ENCODE measurements around the gene GCNT2.
"Not testable (repeated sequence)": the region's sequence is repeated elsewhere in the genome, so short reads cannot be mapped to it uniquely, and the experiment has no call there.

The GCNT2 gene

DNA sequence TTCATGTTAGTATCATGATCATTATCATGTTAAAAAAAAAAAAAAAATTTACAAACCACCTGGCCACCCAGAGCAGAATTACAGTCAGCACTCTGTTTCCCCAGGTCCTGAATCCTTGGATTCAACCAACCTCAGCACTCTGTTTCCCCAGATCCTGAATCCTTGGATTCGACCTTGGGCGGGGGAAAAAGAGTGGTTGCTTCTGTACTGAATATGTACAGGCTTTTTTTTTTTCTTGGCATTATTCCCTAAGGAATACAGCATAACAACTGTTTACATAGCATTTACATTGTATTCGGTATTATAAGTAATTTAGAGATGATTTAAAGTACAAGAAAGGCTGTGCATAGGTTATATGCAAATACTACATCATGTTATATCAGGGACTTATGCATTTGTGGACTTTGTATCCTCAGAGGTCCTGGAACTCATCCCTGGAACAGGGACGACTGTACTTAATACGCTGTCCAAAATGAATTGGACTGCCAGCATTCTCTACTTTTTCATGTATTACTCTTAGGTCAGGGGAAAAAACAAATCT, 31.2 kb downstream of the GCNT2 start:
- no peak for DNase-seq

DNA sequence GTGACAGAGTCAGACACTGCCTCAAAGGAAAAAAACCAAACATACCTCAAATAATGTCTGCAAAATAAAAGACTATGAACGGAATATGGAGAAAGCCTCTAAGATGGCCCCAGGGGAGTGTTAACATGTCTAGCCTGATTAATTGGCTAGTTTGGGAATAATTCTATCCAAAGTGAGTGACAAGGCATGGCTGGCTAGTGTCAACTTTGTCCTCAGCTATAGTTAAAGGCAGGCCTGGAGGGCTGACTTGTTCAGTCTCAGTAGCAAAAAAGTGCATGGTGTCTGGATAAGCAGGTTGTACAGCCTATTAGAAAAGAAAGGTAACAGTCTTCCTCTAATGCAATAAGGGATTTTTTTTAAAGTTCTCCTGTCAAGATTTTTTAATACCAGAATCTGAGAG, 32.7 kb downstream of the GCNT2 start:
- DNase-seq, result no peak

DNA sequence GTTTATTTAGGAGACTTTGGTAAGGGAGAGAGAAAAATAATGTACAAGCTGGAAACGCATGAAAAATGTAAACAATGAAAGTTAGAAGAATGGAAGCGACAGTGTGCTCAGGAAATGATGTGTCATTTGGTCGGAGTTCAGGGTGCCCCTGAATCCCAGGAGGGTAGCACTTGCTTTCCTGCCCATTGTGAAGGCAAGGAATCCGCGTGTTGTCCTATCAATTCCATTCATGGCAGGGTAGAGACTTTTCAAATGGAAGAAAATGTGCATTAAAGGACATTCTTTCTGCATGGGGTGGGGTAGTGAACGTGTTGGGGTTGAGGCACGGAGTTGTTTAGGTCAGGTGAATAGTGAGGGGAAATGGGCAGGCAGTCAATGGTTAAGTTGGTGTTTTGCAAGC, 33.7 kb downstream of the GCNT2 start:
- no peak for DNase-seq

DNA sequence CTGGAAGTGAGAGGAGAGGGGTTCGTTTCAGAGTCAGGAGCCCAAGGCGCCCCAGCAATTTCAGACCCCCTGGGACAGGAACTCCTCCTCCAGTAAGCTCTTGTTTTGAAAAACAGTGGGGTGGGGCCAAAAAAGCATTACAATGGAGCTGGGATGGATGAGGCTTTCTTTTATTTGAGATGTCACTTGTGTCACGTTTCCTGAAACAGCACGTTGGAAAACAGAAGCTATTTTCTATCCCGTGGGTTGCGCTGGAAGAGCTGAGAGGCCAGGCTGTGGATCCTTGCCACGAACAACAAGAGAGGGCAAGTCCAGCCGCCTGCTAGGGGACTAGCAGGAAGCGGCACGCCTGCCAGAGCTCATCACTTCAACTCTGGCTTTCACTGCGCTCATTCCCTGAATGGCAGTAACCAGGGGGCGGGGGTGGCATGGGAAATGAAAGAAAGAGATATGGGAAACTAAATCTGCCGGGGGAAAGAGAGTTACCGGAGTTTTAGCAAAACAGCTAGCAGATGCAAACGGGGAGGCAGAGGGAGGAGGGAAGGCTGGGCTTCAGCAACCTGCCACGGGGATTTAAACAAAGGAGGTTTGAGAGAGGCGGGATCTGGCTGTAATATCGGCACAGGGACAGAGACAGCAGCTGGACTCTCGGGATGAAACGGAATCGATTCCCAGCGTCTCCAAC, 34.6 kb downstream of the GCNT2 start:
- DNase-seq, result no peak

- DNase-seq, result no peak
Measured at GRCh38 chr6:10556589-10556988, 35.4 kb downstream of the GCNT2 start.

DNA sequence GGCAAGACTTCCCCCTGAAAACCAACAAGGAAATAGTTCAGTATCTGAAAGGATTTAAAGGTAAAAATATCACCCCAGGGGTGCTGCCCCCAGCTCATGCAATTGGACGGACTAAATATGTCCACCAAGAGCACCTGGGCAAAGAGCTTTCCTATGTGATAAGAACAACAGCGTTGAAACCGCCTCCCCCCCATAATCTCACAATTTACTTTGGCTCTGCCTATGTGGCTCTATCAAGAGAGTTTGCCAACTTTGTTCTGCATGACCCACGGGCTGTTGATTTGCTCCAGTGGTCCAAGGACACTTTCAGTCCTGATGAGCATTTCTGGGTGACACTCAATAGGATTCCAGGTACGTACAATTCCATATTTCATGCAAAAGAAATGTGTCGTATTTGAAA, 35.8 kb downstream of the GCNT2 start:
- no peak for DNase-seq

DNA sequence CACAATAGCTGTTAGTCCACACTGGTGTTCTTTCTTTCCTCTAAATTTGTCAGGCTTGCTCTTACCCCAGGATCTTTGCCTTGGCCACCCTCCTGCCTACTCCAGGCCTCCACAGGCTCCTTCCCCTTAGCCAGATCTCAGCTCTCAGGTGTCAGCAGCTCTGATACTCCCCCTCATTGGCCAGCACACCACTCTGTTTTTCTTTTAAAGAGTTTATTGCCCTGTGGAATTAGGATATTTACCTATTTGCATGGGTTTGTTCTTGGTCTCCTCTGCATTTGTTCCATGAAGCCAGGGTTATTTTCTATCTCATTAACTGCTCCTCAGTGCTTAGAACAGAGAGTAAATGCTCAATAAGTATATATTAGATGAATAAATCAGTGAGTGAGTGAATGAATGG, 36.8 kb downstream of the GCNT2 start:
- DNase-seq, result no peak

DNA sequence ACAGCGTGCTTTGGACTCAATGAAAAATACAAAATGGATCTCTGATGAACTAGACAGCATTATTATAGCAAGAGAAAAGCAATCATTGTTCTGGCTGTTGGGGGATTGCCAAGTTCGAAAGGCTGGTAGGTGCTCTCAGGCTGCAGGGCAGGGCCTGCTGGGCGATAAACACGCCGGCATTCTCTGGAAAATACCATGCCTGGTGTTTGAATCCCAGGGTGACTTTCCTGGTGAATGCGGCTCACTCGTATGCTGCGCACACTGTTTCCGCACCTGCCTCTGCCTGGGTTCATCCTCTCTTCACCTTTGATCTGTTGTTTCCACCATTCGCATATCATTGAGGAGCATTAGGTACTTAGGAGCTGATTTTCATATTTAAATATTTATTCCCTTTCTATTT, 37.4 kb downstream of the GCNT2 start:
- DNase-seq, result no peak

- DNase-seq, result no peak
Measured at GRCh38 chr6:10559522-10560152, 38.5 kb downstream of the GCNT2 start.

DNA sequence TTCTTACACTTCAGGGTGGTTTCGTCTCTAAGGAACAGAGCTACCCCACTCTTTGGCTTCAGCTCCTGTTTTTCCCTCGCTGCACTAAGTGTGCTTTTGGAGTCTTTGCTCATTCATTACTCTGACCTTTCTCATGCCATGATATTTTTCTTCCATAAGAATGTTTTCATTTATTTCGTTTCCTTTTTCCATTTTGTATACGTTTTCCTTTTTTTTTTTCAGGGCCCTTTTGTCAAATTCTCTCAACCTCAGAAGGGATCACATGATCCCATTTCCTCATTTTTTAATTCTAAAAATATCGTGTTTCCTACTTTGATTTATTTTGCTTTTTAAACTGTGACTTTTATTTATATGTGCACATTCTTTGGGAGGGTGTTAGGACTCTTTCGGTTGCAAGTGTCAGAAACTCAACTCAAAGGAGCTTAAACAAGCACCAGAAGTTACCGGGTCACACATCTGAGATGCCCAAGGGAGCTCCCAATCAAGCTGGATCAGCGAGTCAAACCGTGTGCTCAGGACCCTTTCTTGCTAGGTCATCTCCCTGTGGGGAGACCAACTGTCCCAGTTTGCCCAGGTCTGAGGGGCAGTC, 40.6 kb downstream of the GCNT2 start:
- no peak for DNase-seq

- no peak for DNase-seq
Measured at GRCh38 chr6:10564975-10565673, 44.0 kb downstream of the GCNT2 start.

- no peak for DNase-seq
Measured at GRCh38 chr6:10565913-10566312, 44.8 kb downstream of the GCNT2 start.

- no peak for DNase-seq
Measured at GRCh38 chr6:10567256-10568026, 46.3 kb downstream of the GCNT2 start.

GRCh38 chr6:10569392-10570127, 48.4 kb downstream of the GCNT2 start:
- no peak for DNase-seq

- DNase-seq, result not testable (repeated sequence)
Measured at GRCh38 chr6:10575519-10575918, 54.4 kb downstream of the GCNT2 start.

GRCh38 chr6:10576226-10576625, 55.1 kb downstream of the GCNT2 start:
- DNase-seq, result no peak

GRCh38 chr6:10577112-10577511, 56.0 kb downstream of the GCNT2 start:
- DNase-seq, result no peak

GRCh38 chr6:10578723-10579122, 57.6 kb downstream of the GCNT2 start:
- DNase-seq, result no peak

DNA sequence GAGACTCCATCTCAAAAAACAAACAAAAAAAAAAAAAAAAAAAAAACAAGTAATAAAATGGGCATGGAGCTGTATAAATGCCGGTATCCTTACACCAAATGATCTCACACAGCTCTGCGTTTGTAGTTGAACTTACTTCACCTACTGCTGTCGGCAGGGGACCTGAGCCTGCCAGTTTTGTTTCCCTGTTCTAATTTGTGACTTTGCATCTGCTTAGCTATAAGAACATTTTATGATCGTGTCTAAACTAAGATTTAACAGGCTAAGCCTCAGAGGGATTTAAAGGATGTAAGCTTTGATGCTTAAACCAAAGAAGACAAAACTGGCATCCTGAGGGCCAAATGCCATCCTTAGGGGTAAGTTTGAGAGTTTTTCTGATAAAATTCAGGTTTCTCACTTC, 58.7 kb downstream of the GCNT2 start:
- DNase-seq, result no peak

GRCh38 chr6:10580570-10580969, 59.4 kb downstream of the GCNT2 start:
- DNase-seq, result no peak

GRCh38 chr6:10581402-10581801, 60.3 kb downstream of the GCNT2 start:
- not testable (repeated sequence) for DNase-seq

Data from NCI-H1436 treated with DMSO at 0.1 percent for 48 hours (cell line).